ENCODE data around the gene HSPA4L.

Gene HSPA4L

DNA sequence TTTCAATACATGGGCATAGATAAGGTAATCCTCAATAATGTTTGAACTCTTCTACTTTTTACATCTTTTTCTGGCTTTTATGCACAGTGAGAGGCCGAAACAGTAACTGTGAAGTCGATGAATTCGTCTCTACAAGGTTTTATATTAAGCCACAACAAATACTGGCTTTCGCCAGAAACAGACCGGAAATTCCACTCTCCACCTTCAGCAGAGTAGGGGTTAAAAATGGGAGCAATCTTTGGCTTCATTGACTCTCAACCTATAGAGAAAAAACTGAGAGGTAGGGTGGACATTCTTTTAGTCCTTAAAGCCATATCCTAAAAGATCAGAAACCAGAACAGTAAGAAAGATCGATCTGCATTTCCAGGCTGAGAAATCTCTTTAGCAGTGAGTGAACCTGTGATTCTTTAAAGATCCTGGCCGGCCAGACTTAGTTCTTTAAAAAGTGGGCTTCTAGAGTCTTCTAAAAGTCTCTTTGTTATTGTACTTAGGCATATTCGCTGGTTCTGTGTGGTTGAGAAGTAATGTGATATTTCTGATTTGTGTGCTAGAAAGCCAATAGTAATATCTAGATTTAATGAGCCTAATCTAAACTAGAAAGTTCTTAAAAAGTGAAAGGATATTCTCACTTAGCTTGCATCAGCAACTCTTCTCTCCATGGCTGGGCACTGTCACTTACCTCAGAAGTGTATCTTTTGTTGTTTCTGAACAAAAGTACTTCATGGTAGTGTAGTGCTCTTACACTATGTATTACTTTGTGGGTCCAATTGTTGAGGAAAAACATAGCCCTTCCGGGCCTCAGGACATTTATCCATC is 2.0 kb downstream of the HSPA4L start:
- DNase-seq, result no peak

DNA sequence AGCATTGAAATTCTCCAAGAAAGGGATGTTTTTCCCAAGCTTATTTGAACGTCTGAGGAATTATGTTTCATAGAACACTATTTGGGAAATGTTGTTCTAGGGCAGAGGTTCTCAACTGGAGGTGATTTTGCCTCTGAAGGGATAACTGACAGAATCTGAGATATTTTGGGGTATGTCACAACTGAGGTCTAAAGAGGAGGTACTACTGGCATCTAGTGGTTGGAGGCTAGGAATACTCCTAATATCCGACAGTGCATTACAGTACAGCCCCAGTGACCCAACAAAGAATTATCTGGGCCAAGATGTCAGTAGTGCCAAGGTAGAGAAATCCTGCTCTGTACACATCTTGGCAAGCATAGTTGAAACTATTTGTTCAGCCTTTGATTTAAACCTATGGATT is 6.4 kb downstream of the HSPA4L start:
- DNase-seq, result no peak

DNA sequence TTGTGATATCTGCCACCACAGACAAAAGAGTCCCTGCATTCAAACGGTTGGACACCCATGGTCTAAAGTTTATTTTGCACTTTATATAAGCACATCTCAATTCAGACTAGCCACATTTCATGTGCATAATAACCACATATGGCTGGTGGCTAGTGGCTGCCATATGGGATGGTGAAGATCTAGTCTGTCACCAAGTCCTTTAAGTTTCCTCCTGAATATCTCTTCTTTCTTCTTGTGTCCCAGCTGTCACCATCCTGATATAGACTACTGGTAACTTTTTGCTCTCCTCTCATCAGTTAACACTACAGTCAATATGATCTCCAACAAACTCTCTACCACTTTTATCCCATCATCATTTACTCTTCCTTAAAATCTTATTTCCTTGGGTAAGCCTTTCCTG is 9.3 kb downstream of the HSPA4L start:
- no peak for DNase-seq

DNA sequence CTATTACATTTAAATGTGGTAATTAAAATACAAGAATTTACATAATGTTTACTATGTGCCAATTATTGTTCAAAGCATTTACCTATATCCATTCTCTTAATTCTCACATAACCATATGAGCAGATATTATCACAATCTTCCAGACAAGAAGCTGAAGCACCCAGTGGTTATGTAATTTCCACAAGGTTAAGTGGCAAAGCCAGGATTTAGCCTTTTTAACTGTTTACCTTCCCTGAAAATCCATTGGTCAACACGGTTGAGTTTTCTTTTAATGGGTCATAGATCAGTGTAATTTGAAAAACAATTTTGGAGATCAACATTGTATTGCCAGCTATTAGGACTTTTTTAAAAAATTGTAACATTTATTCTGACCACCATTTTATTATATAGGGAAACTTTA is 11.4 kb downstream of the HSPA4L start:
- DNase-seq, result no peak

DNA sequence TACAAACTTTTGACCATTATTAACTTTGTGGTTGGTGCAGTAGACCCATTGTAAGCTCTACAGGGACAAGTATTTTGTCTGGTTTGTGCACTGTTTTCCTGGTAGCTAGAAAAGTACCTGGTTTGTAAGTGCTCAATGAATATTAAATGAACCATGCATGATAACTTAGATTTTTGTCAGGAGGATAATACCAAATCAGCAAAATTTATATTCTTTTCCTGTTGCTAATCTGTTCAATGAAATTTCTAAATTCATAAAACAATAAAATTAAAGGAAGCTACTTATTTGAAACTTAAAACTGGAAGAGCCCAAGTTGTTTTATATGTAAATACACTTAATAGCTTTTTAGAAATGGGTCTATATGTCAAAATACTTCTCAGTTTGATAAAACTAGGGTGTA is 17.6 kb downstream of the HSPA4L start:
- DNase-seq, result no peak

DNA sequence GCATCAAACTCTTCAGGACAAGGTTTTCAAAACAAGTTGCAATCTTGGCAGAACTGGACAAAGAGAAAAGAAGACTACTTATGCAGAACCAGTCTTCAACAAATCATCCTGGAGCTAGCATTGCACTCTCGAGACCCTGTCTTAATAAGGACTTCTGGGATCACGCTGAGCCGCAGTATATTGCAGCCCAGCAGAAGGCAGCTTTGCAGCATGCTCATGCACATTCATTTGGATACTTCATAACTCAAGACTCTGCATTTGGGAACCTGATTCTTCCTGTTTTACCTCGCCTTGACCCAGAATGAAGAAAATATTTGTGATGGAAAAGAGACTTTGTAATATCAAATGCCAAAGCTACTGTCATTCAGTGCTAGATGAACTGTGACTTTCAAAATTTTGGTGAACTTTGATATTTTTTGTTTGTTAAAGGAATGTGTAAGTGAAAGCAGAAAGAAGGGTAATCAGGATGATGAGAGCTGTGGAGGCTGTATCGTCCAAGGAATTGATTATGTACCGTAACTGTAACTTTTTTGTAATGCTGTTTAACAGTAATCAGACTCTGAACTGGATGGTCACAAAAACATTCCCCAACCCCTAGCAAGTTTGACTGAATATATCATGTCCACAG is 27.2 kb downstream of the HSPA4L start:
- no peak for DNase-seq

DNA sequence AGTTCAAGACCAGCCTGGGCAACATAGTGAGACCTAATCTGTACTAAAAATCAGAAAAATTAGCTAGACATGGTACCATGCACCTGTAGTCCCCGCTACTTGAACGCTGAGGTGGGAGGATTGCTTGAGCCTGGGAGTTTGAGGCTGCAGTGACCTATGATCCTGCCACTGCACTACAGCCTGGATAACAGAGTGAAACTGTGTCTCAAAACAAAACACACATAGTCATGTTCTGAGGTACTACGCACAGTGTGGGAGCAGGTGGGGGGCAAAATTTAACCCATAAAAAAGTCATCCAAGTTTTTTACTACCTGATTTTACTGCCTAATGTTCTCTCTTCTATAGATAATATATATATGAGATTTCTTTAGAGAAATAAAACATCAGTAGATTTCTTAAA is 28.4 kb downstream of the HSPA4L start:
- DNase-seq, result no peak

DNA sequence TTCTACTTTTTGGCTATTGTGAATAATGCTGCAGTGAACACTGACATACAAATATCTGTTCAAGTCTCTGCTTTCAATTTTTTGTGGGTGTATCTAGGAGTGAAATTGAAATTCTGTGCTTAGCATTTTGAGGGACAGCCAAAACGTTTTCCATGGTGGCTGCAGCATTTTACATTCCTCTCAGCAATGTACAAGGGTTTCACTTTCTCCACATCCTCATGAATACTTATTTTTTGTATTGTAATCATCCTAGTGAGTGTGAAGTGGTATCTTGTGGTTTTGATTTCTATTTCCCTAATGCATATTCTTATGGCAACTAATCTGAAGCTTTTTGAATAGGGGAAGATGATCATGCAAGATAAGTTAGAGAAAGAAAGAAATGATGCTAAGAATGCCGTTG is 40.3 kb downstream of the HSPA4L start:
- DNase-seq, result no peak

DNA sequence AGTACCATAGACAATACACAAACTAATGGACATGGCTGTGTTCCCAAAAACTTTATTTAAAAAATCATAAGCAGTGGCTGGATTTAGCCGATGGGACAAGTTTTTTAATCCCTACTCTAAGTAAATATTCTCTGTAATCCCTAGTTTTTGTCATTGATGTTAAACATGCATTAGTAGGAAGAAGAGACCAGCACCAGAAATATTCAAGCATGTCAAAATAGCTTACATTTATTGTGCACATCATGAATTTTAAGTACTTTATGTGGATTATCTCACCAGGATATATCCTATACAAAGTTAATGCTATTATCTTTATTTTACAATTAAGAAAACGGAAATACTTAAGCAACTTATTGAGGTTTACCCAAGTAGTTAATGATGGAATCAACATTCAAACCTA is 46.0 kb downstream of the HSPA4L start:
- no peak for DNase-seq

DNA sequence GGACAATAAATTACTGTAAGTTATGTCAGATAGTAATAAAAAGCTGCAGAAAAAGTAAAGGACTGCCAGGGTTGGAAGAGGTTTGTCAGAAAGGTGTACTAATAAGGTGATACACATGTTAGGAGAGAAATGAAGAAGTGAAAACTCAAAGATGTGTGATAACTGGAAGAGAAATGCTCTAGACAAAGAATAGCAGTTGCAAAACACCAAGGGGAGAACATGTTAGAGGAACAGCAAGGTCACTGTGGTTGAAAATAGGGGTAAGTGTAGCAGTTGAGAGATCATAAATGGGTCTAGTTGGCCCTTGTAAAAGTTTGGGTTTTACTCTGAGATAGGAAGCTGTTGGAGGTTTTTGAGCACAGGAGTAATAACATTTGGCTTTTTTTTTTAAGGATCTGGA is 46.9 kb downstream of the HSPA4L start:
- DNase-seq, result no peak

DNA sequence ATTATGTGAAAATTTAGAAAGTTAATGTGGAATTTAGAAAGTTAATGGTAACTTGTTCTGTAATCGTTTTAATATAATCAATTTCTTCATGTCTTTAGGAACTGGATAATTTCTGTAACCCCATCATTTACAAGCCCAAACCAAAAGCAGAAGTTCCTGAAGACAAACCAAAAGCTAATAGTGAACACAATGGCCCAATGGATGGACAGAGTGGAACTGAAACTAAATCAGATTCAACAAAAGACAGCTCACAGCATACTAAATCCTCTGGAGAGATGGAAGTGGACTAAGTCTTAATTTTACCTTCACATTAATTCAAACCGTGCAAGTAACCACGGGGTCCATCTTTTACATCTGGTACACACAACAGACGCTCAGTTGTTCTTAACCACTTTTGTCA is 50.5 kb downstream of the HSPA4L start:
- no peak for DNase-seq

DNA sequence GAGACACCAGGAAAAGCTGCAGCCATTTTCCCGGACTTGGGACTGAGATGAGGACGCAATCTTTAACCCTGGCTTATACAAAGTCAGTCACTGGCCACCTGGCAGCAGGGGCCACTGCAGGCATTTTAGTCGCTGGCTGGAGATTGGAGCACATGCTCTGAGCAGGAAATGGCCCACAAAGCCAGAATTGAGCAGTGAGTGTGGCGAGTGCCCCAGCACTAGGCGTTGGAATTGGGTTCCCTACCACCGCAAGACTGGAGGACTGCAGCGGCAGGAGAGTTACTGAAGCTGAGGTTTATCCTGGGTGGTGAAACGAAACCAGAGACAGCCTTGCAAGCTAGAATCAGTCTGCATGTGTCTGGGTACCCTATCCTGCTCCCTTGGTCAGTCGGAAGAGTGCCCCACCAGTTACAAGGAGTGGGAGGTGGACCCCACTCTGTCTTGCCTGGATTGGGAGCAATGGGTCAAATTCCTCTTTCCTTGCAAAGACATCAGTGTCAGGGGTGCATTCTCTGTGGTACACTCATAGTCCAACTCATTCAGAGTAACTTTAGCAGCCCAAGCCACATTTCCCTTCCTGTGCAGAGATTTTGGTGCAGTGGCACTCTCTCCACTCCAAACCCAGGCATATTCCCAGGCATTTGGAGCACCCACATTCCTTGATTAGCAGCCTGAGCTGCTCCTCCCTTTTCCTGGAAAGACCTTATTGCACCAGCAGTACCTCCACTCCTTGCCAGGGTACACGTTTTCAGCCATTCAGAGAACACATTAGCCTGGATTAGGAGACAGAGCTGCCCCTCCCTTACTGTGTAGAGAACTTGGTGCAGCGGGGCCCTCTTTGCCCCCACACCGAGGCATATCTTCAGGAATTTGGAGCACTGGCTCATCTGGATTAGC is 61.8 kb downstream of the HSPA4L start:
- DNase-seq, result no peak

DNA sequence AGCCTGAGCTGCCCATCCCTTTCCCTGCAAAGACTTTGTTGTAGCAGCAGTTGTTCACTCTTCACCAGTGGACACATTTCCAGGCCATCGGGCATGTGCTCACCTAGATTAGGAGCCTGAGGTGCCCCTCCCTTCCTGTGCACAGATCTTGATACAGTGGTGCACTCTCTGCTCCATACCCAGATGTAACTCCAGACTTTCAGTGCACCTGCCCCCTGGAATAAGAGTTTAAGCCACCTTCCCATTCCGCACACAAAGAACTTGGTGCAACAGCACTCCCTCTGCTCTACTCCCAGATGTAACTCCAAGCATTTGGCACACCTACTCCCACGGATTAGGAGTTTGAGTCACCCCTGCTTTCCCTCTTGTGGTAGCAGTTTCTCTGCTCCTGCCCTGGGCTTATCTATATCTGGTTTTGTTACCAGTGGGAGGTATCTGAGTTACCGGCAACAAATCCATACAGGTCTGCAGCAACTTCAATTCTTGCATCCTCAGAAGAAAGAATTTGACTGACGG is 62.5 kb downstream of the HSPA4L start:
- no peak for DNase-seq

DNA sequence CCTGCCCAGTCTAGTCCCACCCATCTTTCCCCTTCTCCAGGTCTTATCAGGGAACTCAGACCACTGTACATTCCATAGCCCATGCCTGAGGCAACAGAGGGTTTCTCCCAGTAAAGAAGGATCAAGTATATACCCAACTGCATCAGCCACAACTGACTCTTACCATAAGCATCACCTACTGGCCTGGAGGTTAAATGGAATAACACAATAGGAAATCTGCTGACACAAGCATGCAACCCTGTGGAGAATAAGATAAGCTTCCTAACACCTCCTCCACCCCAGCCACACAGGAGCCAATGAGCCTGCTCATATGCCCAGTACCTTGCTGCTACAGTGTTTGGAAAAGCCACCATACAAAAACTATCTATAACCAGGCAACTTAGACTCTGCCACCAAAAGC is 63.9 kb downstream of the HSPA4L start:
- no peak for DNase-seq

DNA sequence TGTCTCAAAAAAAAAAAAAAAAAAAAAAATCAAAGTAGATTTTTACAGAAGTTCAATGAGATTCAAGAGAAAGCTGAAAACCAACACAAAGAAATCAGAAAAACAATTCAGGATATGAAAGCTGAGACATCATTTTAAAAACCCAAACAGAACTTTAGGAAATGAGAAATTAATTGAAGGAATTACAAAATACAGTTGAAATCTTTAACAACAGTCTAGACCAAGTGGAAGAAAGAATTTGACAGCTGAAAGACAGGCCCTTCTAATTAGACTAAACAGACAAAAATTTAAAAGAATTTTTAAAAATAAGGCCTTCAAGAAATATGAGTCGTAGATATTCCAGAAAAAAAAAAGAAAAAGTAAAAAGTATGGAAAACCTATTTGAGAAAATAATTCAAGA is 64.6 kb downstream of the HSPA4L start:
- DNase-seq, result no peak

DNA sequence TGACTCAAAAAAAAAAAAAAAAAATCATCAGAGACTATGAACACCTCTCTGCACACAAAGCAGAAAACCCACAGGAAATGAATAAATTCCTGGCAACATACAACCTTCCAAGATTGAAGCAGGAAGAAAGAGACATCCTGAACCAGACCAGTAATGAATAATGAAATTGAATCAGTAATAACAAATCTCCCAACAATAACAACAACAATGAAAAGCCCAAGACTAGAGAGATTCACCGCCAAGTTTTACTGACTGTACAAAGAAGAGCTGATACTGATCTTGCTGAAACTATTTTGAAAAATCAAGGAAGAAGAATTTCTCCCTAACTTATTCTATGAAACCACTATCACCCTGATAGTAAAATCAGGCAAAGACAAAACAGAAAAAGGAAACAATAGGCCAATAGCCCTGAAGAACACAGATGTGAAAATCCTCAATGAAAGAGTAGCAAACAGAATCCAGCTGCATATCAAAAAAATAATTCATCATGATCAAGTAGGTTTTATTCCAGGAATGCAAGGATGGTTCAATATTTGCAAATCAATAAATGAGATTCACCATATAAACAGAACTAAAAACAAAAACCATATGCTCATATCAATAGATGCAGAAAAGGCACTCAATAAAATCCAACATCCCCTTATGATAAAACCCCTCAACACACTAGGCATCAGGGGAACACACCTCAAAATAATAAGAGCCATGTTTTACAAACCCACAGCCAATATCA is 67.5 kb downstream of the HSPA4L start:
- no peak for DNase-seq

DNA sequence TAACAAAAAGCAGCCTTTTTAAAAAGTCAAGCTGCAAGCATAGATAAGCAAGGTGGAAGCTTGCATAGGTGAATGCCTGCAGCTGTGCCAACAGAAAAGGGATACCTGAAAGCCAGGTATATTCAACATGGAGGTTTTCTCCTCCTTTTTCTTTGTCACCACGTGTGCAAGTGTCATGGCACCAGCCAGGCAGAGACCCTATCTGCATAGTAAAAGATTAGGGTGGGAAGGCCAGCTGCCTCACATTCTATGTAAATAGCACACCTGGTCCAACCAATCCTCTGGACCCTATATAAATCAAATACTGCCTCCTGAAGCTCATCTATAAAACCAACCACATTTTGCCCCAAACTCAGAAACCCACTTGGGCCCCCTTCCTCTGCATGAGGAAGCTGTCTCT is 70.5 kb downstream of the HSPA4L start:
- no peak for DNase-seq

DNA sequence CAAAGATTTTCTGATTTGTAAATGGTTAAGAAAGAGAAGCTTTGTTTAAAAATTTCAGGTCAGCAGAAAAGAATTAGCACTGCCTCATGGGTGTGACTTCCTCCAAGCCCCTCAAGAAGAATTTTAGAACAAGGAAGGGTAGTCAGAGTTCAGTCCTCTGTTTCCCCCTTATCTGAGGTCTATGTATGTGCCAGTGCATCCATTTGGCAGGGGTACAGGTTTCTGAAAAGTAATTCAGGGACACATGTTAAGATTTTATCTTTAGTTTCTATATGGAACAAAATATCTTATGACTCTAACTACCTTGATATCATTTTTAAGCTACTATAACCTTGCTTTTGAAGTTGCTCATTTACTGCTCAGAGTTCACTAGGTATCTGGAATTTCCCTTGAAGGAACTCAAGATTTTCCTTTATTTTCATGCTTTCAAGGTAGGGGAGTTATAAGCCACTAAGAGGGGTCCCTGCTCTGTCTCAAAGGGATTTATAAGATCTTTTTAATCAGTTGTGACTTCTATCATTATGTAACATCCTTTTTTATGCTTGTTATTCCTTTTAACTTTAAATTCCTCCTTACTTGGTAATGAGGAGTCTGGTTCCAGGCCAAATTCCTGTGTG is 74.2 kb downstream of the HSPA4L start:
- no peak for DNase-seq

DNA sequence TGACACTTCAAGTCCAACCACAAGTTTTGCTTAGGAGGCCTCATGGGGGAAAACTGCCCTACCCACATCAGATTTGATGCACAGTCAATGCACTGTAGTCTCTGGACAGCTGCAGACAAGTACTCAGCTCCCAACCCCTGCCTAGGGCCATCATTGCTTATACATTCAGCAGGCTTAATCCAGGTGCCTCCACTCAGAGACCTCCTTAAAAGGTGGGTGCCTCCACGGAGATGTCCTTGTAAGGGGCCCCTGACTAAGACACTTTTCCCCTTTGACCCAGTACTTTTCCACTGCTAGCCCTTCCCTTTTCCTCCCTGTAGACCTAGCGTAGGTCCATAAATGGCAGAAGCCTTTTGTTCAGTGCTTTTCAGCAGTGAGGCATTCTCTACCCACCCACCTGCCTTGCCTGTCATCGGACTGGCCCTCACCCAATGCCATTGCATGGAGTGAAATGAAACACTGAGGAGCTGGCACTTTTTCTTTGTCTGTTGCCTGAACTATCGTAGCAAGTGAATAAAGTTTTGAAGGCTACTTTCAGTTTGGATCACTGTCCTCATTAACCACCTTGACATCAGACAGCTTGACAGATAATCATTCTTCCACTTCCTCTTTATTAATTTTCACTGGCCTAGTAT is 74.8 kb downstream of the HSPA4L start:
- DNase-seq, result no peak

DNA sequence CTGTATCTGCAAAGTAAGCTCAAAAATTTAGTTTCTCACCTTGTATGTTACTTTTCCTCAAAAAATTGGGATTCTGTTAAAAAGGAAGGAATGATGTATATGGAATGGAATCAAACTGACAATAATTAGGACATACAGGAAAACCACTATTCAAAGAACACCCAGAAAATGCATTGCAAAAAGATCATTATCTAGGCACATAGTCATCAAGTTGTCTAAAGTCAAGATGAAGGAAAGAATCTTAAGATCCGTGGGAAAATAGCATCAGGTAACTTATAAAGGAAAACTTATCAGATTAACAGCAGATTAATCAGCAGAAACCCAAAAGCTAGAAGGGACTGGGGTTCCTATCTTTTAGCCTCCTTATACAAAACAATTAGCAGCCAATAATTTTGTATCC is 75.5 kb downstream of the HSPA4L start:
- no peak for DNase-seq

DNA sequence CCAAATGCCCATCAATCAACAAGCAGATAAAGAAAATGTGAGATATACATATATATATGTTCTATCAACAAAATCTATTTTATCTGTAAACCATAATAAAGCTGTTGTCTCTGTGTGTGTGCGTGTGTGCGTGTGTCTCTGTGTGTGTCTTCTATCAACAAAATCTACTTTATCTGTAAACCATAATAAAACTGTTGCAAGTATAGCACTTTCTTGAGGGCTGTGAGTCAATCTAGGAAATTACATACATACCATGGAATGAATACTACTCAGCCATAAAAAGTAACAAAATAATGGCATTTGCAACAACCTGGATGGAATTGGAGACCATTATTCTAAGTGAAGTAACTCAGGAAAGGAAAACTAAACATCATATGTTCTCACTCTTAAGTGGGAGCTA is 86.1 kb downstream of the HSPA4L start:
- no peak for DNase-seq

DNA sequence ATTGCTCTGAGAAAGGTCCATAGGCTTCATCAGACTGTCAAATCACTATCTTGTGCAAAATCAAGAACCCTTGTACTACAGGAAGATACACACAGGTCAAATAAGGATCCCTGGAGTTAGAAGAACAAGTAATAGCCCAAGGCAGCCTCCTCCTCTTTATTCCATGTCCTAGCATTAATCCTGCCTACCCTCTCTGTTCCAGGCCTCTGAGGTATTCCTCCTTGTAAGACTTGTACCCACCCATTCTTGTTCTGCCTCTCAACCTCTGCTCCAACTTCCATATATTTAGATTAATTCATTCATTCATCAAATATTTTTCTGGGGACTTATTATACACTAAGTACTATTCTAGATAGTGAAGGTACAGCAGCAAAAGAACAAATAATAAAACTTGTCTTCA is 88.2 kb downstream of the HSPA4L start:
- no peak for DNase-seq
